PC-3 (cell line): ENCODE measurements around the gene EDIL3.

ENCODE experiments used
- CTCF ChIP-seq: fragments of 300-600 bp; sonication (generic); conservative IDR thresholded peaks from 2 replicates; pipeline ENCODE4 v1.5.1; 2017; ENCODE audit warnings: antibody characterized with exemption, low read depth, mild to moderate bottlenecking, low read length
- EZH2 ChIP-seq: fragments of 300-600 bp; sonication (generic); IDR thresholded peaks from one replicate; pipeline ENCODE4 v1.6.1; 2017; ENCODE audit warnings: antibody characterized with exemption, mild to moderate bottlenecking, low read length; ENCODE audit not compliant: unreplicated experiment
- EZH2phosphoT487 ChIP-seq: fragments of 300-600 bp; sonication (generic); IDR thresholded peaks from 2 replicates; pipeline ENCODE4 v1.6.1; 2018; ENCODE audit warnings: mild to moderate bottlenecking, antibody characterized with exemption, low read length, borderline replicate concordance

DNA sequence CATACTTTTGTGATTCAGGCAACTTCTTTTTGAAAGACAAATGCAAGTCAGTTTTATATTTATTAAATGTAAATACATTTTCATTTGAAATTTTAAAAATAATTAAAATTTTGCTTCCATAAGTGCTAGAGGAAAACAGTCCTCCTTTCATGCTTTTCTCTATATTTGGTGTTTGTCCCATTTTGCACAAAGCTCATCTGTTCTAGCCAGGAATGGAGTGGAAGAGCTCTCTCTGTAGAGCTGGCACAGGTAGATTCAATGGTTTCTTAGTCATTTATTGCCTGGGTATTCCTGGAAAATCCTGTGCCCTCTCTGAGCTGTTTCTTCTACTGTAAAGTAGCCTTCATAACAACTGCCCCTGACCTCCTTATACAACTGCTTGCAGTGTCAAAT is 396.4 kb downstream of the EDIL3 start:
- TF ChIP-seq CTCF (no peak), EZH2 (no peak), EZH2phosphoT487 (no peak)
